ENCODE measurements around the gene TBC1D7.

GRCh38 chr6:13365320-13365719, 37.0 kb upstream of the TBC1D7 start:
- TF ChIP-seq, protein P1, sequence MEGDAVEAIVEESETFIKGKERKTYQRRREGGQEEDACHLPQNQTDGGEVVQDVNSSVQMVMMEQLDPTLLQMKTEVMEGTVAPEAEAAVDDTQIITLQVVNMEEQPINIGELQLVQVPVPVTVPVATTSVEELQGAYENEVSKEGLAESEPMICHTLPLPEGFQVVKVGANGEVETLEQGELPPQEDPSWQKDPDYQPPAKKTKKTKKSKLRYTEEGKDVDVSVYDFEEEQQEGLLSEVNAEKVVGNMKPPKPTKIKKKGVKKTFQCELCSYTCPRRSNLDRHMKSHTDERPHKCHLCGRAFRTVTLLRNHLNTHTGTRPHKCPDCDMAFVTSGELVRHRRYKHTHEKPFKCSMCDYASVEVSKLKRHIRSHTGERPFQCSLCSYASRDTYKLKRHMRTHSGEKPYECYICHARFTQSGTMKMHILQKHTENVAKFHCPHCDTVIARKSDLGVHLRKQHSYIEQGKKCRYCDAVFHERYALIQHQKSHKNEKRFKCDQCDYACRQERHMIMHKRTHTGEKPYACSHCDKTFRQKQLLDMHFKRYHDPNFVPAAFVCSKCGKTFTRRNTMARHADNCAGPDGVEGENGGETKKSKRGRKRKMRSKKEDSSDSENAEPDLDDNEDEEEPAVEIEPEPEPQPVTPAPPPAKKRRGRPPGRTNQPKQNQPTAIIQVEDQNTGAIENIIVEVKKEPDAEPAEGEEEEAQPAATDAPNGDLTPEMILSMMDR (IDR thresholded peaks at IDR 0.05; ENCODE audit: insufficient read depth, low read depth, low read length): no peak
- TF ChIP-seq EZH2 (IDR thresholded peaks at IDR 0.05; ENCODE audit: insufficient read depth, low read length): no peak
